ENCODE results near the gene UBE2D4. TPM values are rescaled to one million over a fixed set of nuclear protein-coding genes. Genes with fewer than 3 reads are reported as not detected.

The UBE2D4 gene
- total RNA-seq, 1 experiment from 2014 or later, result 11.8 TPM

GRCh38 chr7:43914795-43915194 lies 11.4 kb upstream of the UBE2D4 start:
- POLR2A ChIA-PET (ENCODE audit: low non-redundant PET), result no interaction called here
- TF ChIP-seq EZH2 (IDR thresholded peaks at IDR 0.05; ENCODE audit: borderline replicate concordance, low read depth, low read length, poor library complexity, severe bottlenecking), result no peak
- TF ChIP-seq CTCF (conservative IDR thresholded peaks at IDR 0.05; ENCODE audit: low read depth, low read length), result no peak
- intact Hi-C loops (cut with micrococcal nuclease; ENCODE audit: unreplicated experiment), result no loop called here
- Histone ChIP-seq H3K4me1 (ENCODE audit: insufficient read depth, low read length, poor library complexity, severe bottlenecking) (no peaks in the 10 kb centered on the region), H3K4me3 (ENCODE audit: low read depth, low read length, poor library complexity, severe bottlenecking) (no peak overlapping the region), H3K9me3 (ENCODE audit: low read depth, low read length, poor library complexity, severe bottlenecking) (no peaks in the 10 kb centered on the region), H3K27me3 (replicated peaks; ENCODE audit: insufficient read depth, low read depth, low read length, poor library complexity) (no peaks in the 10 kb centered on the region), H3K27ac (ENCODE audit: low read depth, low read length, poor library complexity, severe bottlenecking) (no peak overlapping the region), H3K36me3 (ENCODE audit: insufficient read depth, low read length, poor library complexity, severe bottlenecking) (no peaks in the 10 kb centered on the region)
- DNase-seq (ENCODE audit: low spot score), result no peak
- BruUV-seq (replicated peaks), result no TSS peak
- CTCF ChIA-PET, result no interaction called here

- POLR2A ChIA-PET (ENCODE audit: low non-redundant PET), result no interaction called here
- no peak for DNase-seq (ENCODE audit: low spot score)
- Histone ChIP-seq H3K36me3 (ENCODE audit: insufficient read depth, low read length, poor library complexity, severe bottlenecking) (no peaks in the 10 kb centered on the region), H3K4me1 (ENCODE audit: insufficient read depth, low read length, poor library complexity, severe bottlenecking) (no peaks in the 10 kb centered on the region), H3K9me3 (ENCODE audit: low read depth, low read length, poor library complexity, severe bottlenecking) (no peaks in the 10 kb centered on the region), H3K4me3 (ENCODE audit: low read depth, low read length, poor library complexity, severe bottlenecking) (no peak overlapping the region), H3K27ac (ENCODE audit: low read depth, low read length, poor library complexity, severe bottlenecking) (no peak overlapping the region), H3K27me3 (replicated peaks; ENCODE audit: insufficient read depth, low read depth, low read length, poor library complexity) (no peaks in the 10 kb centered on the region)
- intact Hi-C loops (cut with micrococcal nuclease; ENCODE audit: unreplicated experiment), result no loop called here
- BruUV-seq (replicated peaks), result no TSS peak
- CTCF ChIA-PET, result no interaction called here
- TF ChIP-seq CTCF (conservative IDR thresholded peaks at IDR 0.05; ENCODE audit: low read depth, low read length) (no peak), EZH2 (IDR thresholded peaks at IDR 0.05; ENCODE audit: borderline replicate concordance, low read depth, low read length, poor library complexity, severe bottlenecking) (no peak)
Observed at GRCh38 chr7:43915907-43916306, 10.3 kb upstream of the UBE2D4 start.

- H3K27me3 ChIP-seq (replicated peaks; ENCODE audit: insufficient read depth, low read depth, low read length, poor library complexity), result no peaks in the 10 kb centered on the region
- intact Hi-C loops (cut with micrococcal nuclease; ENCODE audit: unreplicated experiment), result no loop called here
- TF ChIP-seq EZH2 (IDR thresholded peaks at IDR 0.05; ENCODE audit: borderline replicate concordance, low read depth, low read length, poor library complexity, severe bottlenecking) (no peak), CTCF (conservative IDR thresholded peaks at IDR 0.05; ENCODE audit: low read depth, low read length) (no peak)
- H3K4me3 ChIP-seq (ENCODE audit: low read depth, low read length, poor library complexity, severe bottlenecking), result no peak overlapping the region
- H3K27ac ChIP-seq (ENCODE audit: low read depth, low read length, poor library complexity, severe bottlenecking), result no peak overlapping the region
- ChIA-PET CTCF (no interaction called here), POLR2A (ENCODE audit: low non-redundant PET) (no interaction called here)
- no TSS peak for BruUV-seq (replicated peaks)
- no peaks in the 10 kb centered on the region for H3K9me3 ChIP-seq (ENCODE audit: low read depth, low read length, poor library complexity, severe bottlenecking)
- peaks cover 5% of the 10 kb centered on the region for H3K4me1 ChIP-seq (ENCODE audit: insufficient read depth, low read length, poor library complexity, severe bottlenecking)
- H3K36me3 ChIP-seq (ENCODE audit: insufficient read depth, low read length, poor library complexity, severe bottlenecking), result no peaks in the 10 kb centered on the region
- no peak for DNase-seq (ENCODE audit: low spot score)
Observed at GRCh38 chr7:43921423-43921822, 4.8 kb upstream of the UBE2D4 start.
